Neuron (in vitro differentiated cells): ENCODE results near the gene XKR7.
"Not testable (repeated sequence)": the region's sequence is repeated elsewhere in the genome, so short reads cannot be mapped to it uniquely, and the experiment has no call there.

ENCODE experiments used
- H2AFZ ChIP-seq: one replicate; pipeline ENCODE4 v1.6.1; 2013; ENCODE audit warnings: low read depth, mild to moderate bottlenecking, inconsistent platforms, low read length, moderate library complexity
- H3K27me3 ChIP-seq: one replicate; pipeline ENCODE4 v1.6.1; 2013; ENCODE audit warnings: low read length; ENCODE audit not compliant: insufficient read depth
- H3K36me3 ChIP-seq: one replicate; pipeline ENCODE4 v1.6.1; 2013; ENCODE audit warnings: low read length; ENCODE audit not compliant: insufficient read depth
- H3K4me1 ChIP-seq: one replicate; pipeline ENCODE4 v1.6.1; 2013; ENCODE audit warnings: low read length; ENCODE audit not compliant: insufficient read depth
- H3K4me3 ChIP-seq: 2 replicates; pipeline ENCODE4 v1.5.1; 2013; ENCODE audit warnings: mild to moderate bottlenecking, low read length, moderate library complexity
- H3K9me3 ChIP-seq: one replicate; pipeline ENCODE4 v1.6.1; 2013; ENCODE audit warnings: low read length

The XKR7 gene, protein sequence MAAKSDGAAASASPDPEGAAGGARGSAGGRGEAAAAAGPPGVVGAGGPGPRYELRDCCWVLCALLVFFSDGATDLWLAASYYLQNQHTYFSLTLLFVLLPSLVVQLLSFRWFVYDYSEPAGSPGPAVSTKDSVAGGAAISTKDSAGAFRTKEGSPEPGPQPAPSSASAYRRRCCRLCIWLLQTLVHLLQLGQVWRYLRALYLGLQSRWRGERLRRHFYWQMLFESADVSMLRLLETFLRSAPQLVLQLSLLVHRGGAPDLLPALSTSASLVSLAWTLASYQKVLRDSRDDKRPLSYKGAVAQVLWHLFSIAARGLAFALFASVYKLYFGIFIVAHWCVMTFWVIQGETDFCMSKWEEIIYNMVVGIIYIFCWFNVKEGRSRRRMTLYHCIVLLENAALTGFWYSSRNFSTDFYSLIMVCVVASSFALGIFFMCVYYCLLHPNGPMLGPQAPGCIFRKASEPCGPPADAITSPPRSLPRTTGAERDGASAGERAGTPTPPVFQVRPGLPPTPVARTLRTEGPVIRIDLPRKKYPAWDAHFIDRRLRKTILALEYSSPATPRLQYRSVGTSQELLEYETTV

GRCh38 chr20:31967830-31968249 is at the start of gene XKR7:
Gene XKR7, plus strand, starts transcription at chr20:31968151. Its CDS starts 25 bp downstream, at chr20:31968176.
- Histone ChIP-seq H3K36me3 (no peaks in the 10 kb centered on the region), H3K27me3 (peaks cover 45% of the 10 kb centered on the region), H3K4me1 (peaks cover 2% of the 10 kb centered on the region), H3K9me3 (no peaks in the 10 kb centered on the region), H2AFZ (no peak within 1 kb of the TSS), H3K4me3 (peak within 1 kb of the TSS; percentile 50)

DNA sequence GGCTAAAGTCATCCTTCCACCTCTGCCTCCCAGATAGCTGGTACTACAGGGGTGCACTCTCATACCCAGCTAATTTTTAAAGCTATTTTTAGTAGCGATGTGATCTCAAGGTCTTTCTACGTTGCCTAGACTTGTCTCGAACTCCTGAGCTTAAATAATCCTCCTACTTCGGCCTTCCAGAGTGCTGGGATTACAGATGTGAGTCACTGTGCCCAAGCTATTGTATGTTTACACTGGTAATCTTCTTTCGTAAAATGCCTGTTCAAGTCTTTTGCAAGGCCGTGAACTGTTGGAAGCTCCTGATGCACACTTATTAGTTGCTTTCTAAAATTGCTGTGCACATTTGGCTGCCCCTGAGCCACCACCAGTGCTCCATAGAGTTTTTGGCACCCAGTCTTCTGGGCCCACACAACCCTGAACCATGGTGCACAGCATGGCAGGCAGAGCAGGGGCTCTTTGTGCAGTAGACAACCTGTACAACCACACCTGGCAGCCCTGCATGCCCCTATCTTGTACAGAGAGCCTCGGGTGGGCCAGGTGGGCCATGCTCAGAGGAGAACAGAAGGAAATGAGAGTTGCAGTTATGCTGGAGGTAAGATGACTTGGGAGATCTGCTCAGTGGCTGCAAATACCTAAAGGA is 49.4 kb upstream of the XKR7 start:
- H3K9me3 ChIP-seq: peaks cover 2% of the 10 kb centered on the region
- H3K27me3 ChIP-seq: no peaks in the 10 kb centered on the region
- H3K4me3 ChIP-seq: no peak overlapping the region
- no peaks in the 10 kb centered on the region for H3K4me1 ChIP-seq
- H2AFZ ChIP-seq: no peak overlapping the region
- no peaks in the 10 kb centered on the region for H3K36me3 ChIP-seq

- H3K27me3 ChIP-seq: no peaks in the 10 kb centered on the region
- H2AFZ ChIP-seq: no peak overlapping the region
- H3K4me3 ChIP-seq: no peak overlapping the region
- no peaks in the 10 kb centered on the region for H3K36me3 ChIP-seq
- H3K9me3 ChIP-seq: peaks cover 2% of the 10 kb centered on the region
- H3K4me1 ChIP-seq: no peaks in the 10 kb centered on the region
Measured at GRCh38 chr20:31919410-31920155, 48.4 kb upstream of the XKR7 start.

GRCh38 chr20:31920275-31920855 is 47.6 kb upstream of the XKR7 start:
- Histone ChIP-seq H3K36me3 (no peaks in the 10 kb centered on the region), H3K27me3 (no peaks in the 10 kb centered on the region), H3K9me3 (peaks cover 2% of the 10 kb centered on the region), H3K4me3 (no peak overlapping the region), H2AFZ (no peak overlapping the region), H3K4me1 (no peaks in the 10 kb centered on the region)

DNA sequence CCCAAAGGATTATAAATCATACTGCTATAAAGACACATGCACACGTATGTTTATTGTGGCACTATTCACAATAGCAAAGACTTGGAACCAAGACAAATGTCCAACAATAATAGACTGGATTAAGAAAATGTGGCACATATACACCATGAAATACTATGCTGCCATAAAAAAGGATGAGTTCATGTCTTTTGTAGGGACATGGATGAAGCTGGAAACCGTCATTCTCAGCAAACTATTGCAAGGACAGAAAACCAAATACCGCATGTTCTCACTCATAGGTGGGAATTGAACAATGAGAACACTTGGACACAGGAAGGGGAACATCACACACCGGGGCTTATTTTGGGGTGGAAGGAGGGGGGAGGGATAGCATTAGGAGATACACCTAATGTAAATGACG is 46.5 kb upstream of the XKR7 start:
- H3K27me3 ChIP-seq, H3K4me1 ChIP-seq, H2AFZ ChIP-seq, H3K4me3 ChIP-seq, H3K36me3 ChIP-seq, H3K9me3 ChIP-seq: not testable (repeated sequence)

GRCh38 chr20:31922181-31922580 is 45.8 kb upstream of the XKR7 start:
- Histone ChIP-seq H3K4me1 (no peaks in the 10 kb centered on the region), H3K4me3 (no peak overlapping the region), H3K27me3 (peaks cover 6% of the 10 kb centered on the region), H3K36me3 (no peaks in the 10 kb centered on the region), H2AFZ (no peak overlapping the region), H3K9me3 (peaks cover 2% of the 10 kb centered on the region)

DNA sequence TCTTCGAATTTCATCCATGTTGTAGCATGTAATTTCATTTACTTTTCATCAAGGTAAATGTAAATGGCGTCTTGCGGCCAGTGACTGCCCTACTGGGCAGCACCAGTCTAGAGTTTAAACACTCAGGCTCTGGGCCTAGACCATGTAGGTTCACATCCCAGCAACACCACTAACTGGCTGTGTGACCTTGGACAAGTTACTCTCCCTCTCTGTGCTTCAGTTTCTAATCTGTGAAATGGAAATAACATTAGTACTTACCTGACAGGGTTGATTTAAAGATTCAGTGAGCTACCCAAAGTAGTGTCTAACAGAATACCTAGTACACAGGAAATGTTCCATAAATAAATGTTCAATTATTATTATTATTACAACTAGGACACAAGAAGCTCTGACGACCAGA is 45.4 kb upstream of the XKR7 start:
- Histone ChIP-seq H3K4me1 (no peaks in the 10 kb centered on the region), H3K4me3 (no peak overlapping the region), H2AFZ (no peak overlapping the region), H3K36me3 (no peaks in the 10 kb centered on the region), H3K27me3 (peaks cover 6% of the 10 kb centered on the region), H3K9me3 (no peaks in the 10 kb centered on the region)

DNA sequence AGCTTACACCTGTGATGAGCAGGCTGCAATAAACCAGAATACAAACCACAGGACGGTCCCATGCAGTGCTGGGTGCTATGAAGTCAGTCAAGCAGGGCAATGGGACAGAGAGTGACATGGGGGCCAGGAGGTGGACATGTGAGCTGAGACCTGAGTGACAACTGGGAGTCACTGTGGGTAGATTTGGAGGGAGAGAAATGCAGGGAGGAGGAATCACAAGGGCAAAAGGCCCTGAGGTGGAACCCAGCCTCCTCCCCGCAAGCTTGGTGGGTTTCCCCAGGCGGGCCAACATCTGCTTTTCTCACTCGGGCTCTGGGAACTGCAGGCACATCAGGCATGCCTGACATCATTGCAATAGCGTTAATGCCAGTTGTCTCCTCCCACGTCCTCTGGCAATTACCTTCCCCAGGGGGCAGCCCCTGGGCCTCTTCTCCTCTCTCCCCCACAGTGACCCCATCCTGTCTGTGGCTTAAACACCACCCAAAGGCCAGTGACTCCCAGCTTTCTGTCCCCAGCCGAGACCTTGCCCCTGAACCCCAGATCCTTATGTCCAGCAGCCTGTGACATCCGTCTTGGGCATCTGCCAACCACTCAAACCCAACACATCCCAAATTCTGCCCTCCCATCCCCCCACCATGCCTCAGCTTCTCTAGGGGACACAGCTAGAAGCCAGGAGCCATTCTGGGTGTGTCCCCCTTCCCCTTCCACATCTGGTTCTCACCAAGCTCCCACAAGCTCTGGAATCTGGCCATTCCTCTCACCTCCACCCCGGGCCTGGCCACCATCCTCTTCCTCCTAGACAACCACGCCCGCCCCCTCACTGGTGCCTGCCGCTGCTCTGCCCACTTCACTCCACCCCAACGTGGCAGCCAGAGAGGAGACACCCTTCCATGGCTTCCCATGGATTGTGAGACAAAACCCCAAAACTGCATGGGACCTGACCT is 44.3 kb upstream of the XKR7 start:
- Histone ChIP-seq H3K4me3 (no peak overlapping the region), H3K27me3 (peaks cover 6% of the 10 kb centered on the region)

DNA sequence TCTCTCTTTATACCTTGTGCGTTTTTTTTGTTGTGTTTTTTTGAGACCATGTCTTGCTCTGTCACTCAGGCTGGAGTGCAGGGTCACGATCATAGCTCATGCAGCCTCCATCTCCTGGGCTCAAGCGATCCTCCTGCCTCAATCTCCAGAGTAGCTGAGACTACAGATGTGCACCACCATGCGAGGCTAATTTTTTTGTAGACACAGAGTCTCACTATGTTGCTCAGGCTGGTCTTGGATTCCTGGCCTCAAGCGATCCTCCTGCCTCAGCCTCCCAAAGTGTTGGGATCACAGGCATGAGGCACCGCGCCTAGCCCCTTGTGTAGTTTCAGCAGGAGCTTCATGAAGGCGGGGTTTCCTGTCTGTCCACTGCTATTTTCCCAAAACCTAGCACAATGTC is 43.4 kb upstream of the XKR7 start:
- Histone ChIP-seq H3K27me3 (peaks cover 6% of the 10 kb centered on the region), H3K4me1 (no peaks in the 10 kb centered on the region), H3K9me3 (no peaks in the 10 kb centered on the region), H3K4me3 (no peak overlapping the region), H2AFZ (no peak overlapping the region), H3K36me3 (no peaks in the 10 kb centered on the region)

More for the DNA sequence above, 44.3 kb upstream of the XKR7 start:
- Histone ChIP-seq H3K4me1 (no peaks in the 10 kb centered on the region), H3K9me3 (no peaks in the 10 kb centered on the region), H3K36me3 (no peaks in the 10 kb centered on the region), H2AFZ (no peak overlapping the region)

DNA sequence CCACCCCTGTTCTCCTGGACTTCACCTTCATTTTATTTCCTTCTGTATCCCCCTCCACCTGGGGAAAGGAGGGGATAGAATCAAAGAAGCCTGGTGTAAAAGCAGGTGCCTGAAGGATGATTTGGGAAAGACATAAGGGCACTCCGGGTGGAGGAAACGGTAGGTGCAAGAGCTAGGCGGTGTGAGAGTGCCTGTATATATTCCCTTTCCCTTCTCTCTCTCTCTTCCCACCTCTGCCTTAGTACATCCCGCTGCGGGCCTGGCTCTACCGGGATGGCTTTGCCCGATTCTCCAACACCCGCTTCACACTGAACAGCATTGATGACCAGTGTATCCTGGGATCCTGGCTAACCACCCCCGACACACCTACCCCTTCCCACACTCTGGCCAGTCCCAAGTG is 42.3 kb upstream of the XKR7 start:
- Histone ChIP-seq H3K9me3 (no peaks in the 10 kb centered on the region), H3K4me3 (no peak overlapping the region), H3K36me3 (no peaks in the 10 kb centered on the region), H3K4me1 (no peaks in the 10 kb centered on the region), H2AFZ (no peak overlapping the region), H3K27me3 (peaks cover 6% of the 10 kb centered on the region)

GRCh38 chr20:31926493-31926892 is 41.5 kb upstream of the XKR7 start:
- H3K4me1 ChIP-seq: no peaks in the 10 kb centered on the region
- no peaks in the 10 kb centered on the region for H3K36me3 ChIP-seq
- no peak overlapping the region for H2AFZ ChIP-seq
- no peaks in the 10 kb centered on the region for H3K9me3 ChIP-seq
- no peak overlapping the region for H3K4me3 ChIP-seq
- H3K27me3 ChIP-seq: peaks cover 6% of the 10 kb centered on the region

DNA sequence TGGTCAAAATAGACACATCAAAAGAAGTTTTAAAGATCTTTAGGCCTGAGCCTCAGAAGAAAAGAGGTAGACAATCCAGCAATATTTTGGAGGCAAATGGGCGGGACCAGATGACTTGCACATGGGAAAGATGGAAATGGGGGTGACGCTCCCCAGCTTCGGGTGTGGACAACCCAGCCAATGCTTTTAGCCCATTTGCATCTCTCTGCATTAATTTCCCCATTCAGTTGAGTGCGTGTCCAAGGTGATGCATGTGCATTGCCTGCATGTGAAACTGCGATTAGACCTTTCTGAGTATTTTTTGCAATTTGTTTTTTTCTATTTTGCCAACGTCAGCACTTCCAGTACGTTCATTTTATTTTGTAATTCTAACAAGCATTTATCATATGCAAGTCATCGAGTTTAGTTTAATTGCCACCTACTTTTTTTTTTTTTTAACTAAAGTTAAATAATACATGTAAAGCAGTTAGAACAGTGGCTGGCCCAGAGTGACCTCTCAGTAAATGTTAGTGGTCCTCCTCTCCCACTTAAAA is 40.3 kb upstream of the XKR7 start:
- Histone ChIP-seq H3K4me3 (no peak overlapping the region), H2AFZ (no peak overlapping the region), H3K4me1 (no peaks in the 10 kb centered on the region), H3K36me3 (no peaks in the 10 kb centered on the region), H3K27me3 (peaks cover 6% of the 10 kb centered on the region), H3K9me3 (no peaks in the 10 kb centered on the region)
